GM12865 (cell line): ENCODE results near the gene FOLR2.

Experiments
- DNase-seq: peaks from one replicate; pipeline ENCODE4 v3.0.0; 2010; ENCODE audit warnings: low read depth
- H3K4me3 ChIP-seq: 2 replicates; pipeline ENCODE4 v1.5.1; 2011; ENCODE audit warnings: mild to moderate bottlenecking, low read depth, low read length, control low read depth
- CTCF ChIP-seq: IDR thresholded peaks from 2 replicates; pipeline ENCODE4 v1.5.1; 2011; ENCODE audit warnings: low read length, control low read depth, low read depth, inconsistent platforms; ENCODE audit not compliant: insufficient read depth; ENCODE audit errors: missing control alignments

Gene FOLR2

GRCh38 chr11:72232260-72233055 lies 15.9 kb downstream of the FOLR2 start:
- H3K4me3 ChIP-seq, result no peak overlapping the region
- no peak for DNase-seq
- TF ChIP-seq CTCF, result no peak

- no peak overlapping the region for H3K4me3 ChIP-seq
- no peak for TF ChIP-seq CTCF
- no peak for DNase-seq
Measured at GRCh38 chr11:72233056-72233772, 16.6 kb downstream of the FOLR2 start.

GRCh38 chr11:72233773-72234513 lies 17.3 kb downstream of the FOLR2 start:
- TF ChIP-seq CTCF, result no peak
- DNase-seq, result no peak
- no peak overlapping the region for H3K4me3 ChIP-seq

- no peak for TF ChIP-seq CTCF
- no peak for DNase-seq
- H3K4me3 ChIP-seq, result no peak overlapping the region
Measured at GRCh38 chr11:72234514-72234830, 17.9 kb downstream of the FOLR2 start.

DNA sequence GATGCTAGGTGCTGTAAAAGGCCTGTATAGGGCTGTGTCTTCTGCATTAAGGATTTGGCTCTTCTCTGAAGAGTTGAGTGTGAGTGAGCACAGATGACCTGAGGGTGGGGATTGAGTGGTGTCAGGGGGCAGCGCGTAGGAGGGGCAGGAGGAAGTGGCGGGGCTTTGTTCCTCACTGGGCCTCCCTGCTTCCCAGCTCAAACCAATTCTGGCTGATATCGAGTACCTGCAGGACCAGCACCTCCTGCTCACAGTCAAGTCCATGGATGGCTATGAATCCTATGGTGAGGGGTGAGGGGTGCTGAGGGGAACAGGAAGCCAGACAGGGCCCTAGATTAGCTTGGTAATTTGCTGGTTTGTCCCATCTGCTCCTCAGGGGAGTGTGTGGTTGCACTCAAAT lies 18.3 kb downstream of the FOLR2 start:
- no peak for DNase-seq
- TF ChIP-seq CTCF, result no peak
- H3K4me3 ChIP-seq, result no peak overlapping the region

GRCh38 chr11:72235351-72236057 lies 18.9 kb downstream of the FOLR2 start:
- no peak for DNase-seq
- TF ChIP-seq CTCF, result no peak
- no peak overlapping the region for H3K4me3 ChIP-seq
